ENCODE results near the gene RTBDN. TPM values are rescaled to one million over a fixed set of nuclear protein-coding genes. Genes with fewer than 3 reads are reported as not detected.
"Not testable (repeated sequence)": the region's sequence is repeated elsewhere in the genome, so short reads cannot be mapped to it uniquely, and the experiment has no call there.

Gene RTBDN
- total RNA-seq, 1 donor from 2014 or later, result not detected

DNA sequence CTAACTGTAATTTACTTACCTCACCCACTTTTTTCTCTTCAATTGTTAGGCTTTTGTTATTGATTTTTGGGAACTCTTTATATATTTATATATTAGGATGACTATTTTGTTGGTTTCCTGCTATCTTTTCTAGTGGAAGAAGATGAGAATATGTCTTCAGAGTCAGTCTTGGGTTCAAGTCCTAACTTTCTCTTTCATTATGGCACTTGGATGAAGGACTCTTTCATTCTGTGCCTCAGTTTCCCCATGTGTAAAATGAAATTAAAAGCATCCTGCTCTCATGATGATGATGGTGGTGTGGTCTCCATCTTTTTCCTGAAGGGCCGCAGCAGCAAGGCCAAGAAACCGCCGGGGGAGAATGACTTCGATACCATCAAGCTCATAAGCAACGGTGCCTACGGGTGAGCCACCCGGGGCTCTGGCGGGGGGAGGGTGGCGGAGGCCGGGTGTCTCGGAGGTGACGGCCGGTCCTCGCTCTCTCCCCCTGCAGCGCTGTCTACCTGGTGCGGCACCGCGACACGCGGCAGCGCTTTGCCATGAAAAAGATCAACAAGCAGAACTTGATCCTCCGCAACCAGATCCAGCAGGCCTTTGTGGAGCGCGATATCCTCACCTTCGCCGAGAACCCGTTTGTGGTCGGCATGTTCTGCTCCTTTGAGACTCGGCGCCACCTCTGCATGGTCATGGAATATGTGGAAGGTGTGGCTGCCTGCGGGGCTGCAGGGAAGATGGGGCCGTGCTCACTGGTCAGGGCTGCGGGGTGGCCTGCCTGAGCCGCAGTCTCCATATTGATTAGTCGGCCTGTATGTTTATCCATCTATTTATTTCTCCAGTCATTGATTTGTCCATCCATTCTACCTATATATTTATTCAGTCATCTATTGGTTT is 23.9 kb upstream of the RTBDN start:
- DNase-seq (ENCODE audit: low read depth in 2 of 2), result no peak

DNA sequence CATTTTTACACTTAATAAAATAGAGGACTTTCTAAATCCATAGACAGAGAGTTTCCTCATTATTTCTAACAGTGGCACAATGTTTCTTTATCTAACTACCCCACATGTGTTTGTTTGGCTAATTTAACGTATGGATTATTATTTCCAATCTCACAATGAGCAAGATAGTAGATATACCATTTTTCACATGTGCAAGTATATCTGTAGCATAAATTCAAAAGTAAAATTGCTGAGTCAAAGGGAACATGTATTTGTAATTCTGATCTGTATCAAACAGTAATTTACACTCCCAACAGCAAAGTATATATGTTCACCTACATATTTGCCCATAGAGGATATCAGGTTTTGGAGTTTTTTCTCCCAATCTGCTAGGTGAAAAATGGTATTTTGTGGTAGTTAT is 22.3 kb upstream of the RTBDN start:
- no peak for DNase-seq (ENCODE audit: low read depth in 2 of 2)

DNA sequence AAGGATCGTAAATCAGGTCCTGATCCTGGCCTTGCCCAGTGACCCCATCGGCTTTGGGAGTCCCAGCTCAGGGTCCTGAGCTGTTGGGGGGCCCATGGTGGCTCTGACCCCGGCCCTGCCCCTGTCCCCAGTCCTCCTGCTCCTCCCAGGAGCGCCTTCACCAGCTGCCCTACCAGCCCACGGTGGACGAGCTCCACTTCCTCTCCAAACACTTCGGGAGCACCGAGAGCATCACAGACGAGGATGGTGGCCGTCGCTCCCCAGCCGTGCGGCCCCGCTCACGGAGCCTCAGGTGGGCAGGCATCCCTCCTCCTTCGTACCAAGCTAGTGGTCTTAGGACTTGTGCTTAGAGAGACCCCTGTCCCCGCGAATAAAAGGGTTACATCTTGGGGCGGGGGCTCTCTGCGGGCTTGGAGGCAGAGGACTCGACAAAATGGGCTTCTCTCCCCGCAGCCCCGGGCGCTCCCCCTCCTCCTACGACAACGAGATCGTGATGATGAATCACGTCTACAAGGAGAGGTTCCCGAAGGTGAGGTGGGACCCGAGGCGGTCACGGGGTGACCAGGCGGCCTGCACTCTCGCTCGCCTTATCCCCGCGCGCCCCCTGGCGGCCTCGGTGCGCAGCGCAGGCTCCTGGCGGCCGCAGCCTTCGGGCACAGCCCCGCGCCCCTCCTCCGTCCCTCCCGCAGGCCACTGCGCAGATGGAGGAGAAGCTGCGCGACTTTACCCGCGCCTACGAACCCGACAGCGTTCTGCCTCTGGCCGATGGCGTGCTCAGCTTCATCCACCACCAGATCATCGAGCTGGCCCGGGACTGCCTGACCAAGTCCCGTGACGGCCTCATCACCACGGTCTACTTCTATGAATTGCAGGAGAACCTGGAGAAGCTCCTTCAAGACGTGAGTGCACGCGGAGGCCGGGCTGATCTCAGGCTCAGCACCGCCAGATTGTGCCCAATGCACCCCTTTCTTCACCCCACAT is 13.1 kb upstream of the RTBDN start:
- peak; percentile 69 to 73 for DNase-seq (ENCODE audit: low read depth in 2 of 2)

DNA sequence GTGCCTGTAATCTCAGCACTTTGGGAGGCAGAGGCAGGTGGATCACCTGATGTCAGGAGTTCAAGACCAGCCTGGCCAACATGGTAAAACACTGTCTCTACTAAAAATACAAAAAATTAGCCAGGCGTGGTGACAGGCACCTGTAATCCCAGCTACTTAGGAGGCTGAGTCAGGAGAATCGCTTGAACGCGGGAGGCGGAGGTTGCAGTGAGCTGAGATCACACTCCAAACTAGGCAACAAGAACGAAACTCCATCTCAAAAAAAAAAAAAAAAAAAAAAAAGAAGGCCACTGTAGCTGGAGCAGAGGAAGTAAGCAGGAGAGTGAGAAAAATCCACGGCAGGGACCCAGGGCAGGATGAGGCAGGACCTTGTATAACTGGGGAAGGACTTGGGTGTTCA is 12.2 kb upstream of the RTBDN start:
- DNase-seq (ENCODE audit: low read depth in 2 of 2), result not testable (repeated sequence)

DNA sequence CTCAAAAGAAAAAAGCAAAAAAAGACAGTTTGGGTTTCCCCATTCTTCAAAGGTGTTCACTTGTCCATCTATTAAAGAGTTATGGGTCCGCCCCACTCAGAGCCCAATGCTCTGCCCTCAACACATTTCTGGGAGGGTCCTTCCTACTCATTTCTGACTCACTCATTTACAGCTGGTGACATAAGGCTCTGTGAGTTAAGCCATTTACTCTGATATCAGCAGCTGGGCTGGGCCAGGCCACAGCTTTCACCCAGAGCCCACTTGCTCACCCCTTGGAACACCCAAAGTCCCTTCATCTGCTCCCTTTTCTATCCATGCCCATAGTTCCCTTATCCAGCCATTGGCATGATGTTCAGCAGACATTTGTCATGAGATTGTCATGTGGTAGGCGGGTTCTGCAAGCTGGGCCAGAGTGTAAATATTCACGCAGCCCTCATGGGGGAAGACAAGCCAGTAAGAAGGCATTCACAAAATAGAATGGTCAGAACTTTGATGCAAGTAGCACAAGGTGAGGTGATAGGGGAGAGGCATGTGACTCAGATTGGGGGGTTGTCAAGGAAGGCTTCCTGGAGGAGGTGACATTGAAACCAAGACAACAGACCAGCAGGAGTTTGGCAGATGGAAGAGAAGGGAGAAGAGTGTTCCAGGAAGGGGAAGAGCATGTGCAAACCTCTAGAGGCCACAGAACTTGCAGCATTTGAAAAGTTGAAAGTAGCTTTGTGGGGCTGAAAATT is 9.8 kb upstream of the RTBDN start:
- no peak for DNase-seq (ENCODE audit: low read depth in 2 of 2)

DNA sequence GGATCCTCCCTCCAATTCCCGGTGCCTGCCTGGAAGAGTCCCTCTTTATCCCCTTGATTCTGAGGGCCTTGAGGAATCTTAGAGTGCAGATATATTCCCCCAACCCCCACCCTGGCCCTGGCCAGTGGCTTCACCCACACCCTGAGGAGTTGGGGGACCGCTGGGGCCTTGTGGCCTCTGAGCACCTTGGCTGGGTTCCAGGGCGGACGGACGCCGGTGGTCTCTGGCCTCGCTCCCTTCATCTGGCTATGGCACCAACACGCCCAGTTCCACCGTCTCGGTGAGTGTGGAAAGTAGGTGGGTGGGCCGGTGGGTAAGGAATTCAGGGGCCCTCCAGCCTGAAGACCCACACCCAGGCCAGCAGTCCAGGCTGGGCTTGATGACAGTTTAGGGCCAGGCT is 8.9 kb upstream of the RTBDN start:
- no peak for DNase-seq (ENCODE audit: low read depth in 2 of 2)

DNA sequence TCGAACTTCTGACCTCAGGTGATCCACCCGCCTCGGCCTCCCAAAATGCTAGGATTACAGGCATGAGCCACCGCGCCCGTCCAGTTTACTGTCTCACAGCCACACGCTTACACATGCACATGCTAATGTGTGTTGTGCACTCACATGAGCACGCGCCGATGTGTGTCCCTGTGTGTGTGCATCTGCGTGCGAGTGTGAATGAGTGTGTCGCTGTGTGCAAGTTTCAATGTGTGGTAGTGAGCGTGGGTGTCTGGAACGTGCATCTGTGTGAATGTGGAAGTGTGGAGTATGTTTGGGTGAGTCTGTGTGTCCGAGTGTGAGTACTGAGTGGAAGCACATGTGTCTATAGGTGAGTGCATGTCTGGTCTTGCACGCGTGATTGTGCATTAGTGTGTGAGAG is 8.1 kb upstream of the RTBDN start:
- no peak for DNase-seq (ENCODE audit: low read depth in 2 of 2)

DNA sequence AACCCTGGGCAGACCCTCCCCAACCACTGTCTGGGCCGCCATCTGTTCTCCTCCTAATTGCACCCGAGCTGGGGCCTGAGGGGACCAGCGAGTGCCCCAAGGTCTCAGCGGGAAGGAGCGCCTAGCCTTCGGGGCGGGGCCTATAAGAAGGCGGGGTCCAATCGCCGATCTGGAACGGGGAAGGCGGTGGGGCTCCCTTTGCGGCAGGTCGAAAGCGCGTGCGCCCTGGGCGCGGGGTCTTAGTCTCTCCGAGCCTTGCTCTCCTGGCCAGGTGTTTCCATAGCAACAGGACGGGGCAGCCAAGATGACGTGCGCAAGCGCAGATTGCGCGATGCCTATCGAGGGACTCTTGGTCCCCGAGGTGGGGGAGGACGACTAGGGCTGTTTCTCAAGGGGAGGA is 6.7 kb upstream of the RTBDN start:
- peak in 1 of 2 donors; percentile 37 for DNase-seq (ENCODE audit: low read depth in 2 of 2)

DNA sequence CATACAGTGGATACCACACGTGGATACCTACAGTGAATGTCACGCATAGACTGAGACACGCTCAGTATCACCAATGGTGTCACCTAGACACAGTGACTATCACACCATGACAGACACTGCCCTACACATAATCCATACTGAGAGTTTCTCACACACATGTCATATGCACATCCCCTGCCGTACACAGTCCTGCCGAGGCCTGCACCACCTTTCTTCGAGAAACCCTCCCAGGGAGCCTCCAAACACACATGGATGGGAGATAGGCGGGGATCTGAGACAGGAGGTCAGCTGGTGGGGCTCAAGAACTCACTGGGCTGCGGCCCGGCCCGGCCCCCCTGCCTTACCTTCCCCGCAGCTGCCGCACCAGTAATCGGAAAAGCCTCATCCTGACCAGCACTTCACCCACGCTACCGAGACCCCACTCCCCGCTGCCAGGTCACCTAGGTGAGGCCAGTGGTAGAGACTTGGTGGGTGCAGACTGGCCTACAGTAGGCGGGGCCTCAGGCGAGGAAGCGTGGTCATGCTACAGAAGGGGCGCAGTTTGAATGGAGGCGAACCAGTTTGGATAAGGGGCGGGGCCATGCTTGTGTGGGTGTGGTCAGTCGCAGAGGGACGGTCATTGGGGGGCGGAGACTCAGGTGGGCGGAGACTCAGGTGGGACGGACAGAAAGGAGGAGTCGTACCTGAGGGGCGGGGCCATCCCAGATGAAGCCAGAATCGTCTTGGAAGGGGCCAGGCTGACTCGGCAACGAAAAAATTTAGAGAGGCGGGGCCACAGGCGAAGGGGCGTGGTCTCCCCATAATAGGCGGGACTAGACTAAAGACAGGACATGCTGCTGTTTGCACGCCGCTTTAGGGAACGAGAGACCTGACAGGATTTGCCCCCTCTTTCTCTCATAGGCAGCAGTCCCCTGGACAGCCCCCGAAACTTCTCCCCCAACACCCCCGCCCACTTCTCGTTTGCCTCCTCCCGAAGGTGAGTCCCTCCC is 6.0 kb upstream of the RTBDN start:
- peak; percentile 39 to 55 for DNase-seq (ENCODE audit: low read depth in 2 of 2)

DNA sequence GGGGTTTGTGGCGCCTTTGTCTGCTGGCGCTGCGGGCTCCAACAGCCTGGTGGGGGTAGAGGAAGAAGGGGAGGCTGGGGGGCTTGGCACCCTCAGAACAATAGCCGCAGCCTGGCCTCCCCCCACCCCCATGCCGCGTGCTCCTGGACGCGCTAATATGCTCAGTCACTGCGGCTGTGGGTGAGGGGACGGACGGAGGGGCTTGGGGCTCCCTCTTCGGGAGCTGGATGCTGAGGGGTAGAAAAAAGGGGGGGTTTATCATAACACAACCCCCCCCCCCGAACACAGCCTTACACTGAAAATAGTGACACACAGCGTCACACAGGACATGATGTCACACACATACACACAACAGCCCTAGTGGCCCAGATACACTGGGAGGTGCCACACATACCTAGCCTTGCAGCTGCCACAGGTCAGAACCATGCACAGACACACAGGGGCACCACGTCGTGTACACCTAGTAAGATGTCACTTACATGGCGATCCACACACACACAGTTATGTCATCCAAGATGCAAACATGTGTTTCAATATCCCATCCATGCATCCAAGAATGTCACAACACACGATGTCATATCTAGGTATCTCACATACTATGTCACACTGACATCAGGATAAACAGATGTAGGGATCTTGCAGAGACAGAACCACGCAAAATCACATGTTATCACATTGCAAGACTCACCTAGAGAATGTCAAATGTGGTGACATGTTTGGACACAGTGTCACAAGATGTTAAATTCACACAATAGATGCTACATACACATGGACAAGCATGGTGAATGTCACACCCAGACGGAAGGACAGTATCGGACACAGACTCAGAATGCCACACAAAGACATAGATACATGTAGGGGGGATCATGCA is 4.7 kb upstream of the RTBDN start:
- DNase-seq (ENCODE audit: low read depth in 2 of 2), result peak in 1 of 2 donors; percentile 28

DNA sequence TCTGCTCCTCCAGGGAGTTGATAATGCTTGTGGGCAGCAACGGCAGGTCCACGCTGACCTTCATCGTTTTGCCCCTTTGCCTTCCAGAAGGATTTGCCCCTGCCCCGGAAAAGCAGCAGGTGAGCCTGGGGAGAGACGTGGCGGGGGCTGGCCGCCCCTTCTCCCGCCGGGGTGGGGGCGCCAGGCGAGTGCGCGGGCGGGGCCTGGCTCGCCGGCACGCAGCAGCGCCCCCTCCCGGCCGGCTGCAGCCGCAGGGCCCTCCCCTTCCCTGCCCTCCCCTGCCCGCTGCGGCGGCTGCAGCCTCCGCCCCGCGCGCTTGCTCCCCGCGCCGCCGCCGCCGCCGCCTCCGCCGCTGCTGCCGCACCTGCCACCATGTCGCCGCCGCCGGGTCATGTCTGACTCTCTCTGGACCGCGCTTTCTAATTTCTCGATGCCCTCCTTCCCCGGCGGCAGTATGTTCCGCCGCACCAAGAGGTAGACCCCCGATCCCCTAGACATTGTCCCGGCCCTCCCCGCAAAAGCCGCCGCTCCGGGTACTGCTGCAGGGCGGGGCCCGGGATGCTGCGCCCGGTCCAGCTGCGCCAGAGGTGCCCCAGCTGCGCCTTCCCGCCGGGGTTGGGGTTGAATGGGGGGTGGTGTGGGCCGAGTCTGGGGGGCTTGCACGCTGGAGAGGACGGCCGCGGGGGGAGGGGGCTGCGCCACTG is 4.0 kb upstream of the RTBDN start, which contains the start of gene MAST1:
TSS of gene MAST1 (plus strand) at position 334 of the 704 bp plus-strand sequence. CDS start at position 392, 58 bp downstream.
- DNase-seq (ENCODE audit: low read depth in 2 of 2), result peak; percentile 22 to 57

DNA sequence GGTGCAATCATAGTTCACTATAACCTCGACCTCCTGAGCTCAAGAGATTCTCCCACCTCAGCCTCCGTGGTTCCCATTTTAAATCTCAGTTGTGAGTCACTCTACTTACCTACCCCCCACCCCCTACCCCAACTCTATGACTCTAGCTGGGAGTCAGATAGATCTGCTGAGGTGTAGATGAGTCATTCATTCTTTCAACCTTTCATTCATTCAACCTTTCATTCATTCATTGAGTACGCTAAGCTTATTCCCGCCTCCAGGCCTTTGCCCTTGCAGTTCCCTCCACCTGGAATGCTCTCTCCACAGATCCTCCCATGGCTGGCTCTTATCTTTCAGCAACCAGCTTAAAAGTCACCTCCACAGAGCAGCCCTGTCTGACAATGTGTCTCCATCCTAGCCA is 2.8 kb upstream of the RTBDN start:
- DNase-seq (ENCODE audit: low read depth in 2 of 2), result no peak

DNA sequence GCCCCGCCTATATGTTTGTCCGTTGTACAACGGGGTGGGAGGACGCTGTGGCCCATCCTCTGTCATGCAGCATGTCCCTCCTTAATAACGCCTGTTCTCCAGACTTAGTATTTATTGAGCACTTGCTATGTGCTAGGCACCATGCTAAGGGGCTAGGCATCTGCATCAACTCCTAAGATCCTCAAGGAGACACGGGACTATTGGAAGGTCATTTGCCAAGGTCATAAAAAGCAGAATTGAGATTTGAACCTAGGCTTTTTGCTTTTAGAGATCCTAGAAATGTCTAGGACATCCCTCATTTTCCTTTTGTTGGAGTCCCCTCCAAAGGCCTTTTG is 2.1 kb upstream of the RTBDN start:
- no peak for DNase-seq (ENCODE audit: low read depth in 2 of 2)

DNA sequence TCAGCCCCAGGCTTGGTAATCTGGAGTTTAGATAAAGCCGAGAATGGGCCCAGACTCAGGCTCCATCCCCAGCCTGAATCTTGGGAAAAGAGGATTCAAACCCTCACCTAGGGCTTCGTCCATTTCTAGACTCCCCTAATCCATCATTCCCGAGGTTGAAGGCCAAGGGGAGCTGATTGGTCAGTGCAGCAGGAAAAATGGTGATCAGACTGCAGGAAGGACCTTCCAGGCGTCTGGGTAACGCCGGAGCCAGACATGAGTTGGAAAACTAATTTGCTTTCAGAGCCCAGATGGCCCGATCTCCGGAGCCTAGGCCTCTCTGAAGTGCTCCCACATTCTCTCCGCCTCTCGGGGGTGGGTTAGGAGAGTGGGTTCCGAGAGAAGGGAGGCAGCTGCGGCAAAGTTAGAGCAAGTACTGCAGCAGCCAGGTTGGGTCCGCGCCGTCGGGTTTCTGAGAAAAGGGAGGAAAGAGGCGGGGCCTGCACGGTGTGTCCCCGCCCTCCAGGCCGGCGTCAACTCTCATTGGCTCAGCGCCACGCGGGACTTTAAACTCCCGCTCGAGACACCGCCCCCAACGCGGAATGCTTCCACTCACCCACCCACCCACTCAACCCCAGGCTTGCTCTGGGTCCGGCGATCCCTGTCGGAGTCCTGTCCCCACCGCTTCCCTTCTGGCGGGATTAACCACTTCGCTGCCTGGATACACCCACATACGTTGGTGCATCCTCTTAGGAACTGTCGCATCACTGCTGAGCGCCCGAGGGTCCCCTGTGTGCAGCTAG is 788 bp upstream of the RTBDN start:
- DNase-seq (ENCODE audit: low read depth in 2 of 2), result peak in 1 of 2 donors; percentile 26

DNA sequence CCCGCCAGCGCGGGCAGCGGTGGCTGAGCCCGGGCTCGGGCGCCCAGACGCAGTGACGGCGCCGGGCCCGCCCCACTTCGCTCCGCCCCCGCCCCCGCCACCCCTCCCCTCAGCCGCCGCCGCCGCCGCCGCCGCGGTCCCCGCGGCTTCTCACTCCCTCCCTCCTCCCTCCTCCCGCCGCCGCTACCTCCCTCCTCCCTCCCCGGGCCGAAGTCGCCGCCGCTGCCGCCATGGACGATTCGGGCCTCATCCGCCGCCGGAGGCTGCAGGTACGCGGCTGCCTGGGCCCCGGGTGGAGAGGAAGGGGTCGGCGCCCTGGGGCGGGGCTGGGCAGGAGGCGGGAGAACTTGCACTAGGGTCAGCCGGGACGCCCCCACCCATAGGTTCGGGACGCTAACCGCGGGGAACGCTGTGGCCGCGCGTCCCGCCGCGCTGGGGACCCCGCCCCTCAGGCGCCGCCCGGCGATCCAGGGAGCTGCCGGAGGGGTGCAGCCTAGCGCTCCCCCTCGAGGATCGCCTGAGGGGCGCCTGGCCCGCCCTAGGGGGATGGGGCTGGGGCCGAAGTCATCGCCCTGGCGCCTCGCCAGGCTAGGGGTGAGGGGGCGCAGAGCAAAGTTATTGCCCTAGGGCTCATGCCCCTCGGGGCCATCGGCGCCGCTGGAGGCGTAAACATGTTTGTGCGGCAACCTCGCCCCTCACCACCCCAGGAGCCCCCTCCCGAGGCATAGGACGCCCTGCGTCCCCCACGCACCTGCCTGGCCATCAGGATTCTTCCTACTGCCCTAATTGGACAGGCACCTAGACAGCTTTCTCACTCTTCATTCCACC is 427 bp downstream of the RTBDN start:
- DNase-seq (ENCODE audit: low read depth in 2 of 2), result no peak

DNA sequence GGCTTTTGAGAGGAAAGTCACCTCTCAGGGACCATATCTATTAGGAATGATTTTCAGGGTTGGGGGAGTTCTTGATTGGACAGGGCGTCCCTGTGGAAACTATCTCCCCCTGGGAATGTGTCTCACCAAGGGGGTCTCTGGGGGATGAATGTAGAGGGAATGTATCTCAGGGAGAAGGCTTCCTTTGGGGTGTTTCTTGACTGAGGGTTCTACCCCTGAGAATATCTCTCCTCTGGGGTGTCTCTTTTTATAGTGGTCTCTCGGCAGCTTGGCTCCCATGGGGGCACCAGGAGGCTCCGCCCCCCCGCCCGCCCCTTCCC is 1.0 kb downstream of the RTBDN start:
- no peak for DNase-seq (ENCODE audit: low read depth in 2 of 2)

DNA sequence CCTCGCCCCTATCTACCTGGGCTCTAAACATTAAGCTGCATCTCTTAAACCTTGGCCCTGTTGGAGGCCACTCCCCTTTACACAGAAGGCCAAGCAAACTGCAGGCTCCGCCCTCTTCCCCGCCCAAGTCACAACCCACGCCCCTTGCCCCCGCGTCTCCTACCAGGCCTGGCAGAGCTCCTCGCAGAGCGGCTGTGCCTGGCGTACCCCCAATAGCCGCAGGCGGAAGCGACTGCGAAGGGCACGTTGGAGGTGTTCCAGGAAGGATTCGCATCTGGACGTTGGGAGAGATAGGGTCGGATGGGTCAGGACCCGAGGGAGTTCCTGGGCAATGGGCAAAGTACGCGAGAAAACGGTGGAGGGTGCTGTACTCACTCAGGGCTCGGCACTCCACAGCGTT is 5.9 kb downstream of the RTBDN start:
- DNase-seq (ENCODE audit: low read depth in 2 of 2), result no peak
